Right renal cortex interstitium (tissue), 3 donors: Measurements from ENCODE around the gene CDX2. TPM values are rescaled to one million over a fixed set of nuclear protein-coding genes. Genes with fewer than 3 reads are reported as not detected.
"Not testable (repeated sequence)": the region's sequence is repeated elsewhere in the genome, so short reads cannot be mapped to it uniquely, and the experiment has no call there.

ENCODE experiments used
- DNase-seq, 3 donors: peaks; one replicate each; pipeline ENCODE4 v3.0.0-alpha.2; 2013; ENCODE audit warnings: low read depth in 3 of 3, low spot score in 2 of 3
- polyA plus RNA-seq, 3 donors: library from polyadenylated mRNA; unstranded; fragments of 120-200 nt; gene quantifications; one replicate each; pipeline ENCODE4 v1.2.1, GENCODE V29; 2013; ENCODE audit not compliant: insufficient read length in 3 of 3

CDX2 gene
- polyA plus RNA-seq, 3 donors: not detected

- DNase-seq: no peak
These were observed 3.1 kb downstream of the CDX2 start for GRCh38 chr13:27965740-27966640.

DNA sequence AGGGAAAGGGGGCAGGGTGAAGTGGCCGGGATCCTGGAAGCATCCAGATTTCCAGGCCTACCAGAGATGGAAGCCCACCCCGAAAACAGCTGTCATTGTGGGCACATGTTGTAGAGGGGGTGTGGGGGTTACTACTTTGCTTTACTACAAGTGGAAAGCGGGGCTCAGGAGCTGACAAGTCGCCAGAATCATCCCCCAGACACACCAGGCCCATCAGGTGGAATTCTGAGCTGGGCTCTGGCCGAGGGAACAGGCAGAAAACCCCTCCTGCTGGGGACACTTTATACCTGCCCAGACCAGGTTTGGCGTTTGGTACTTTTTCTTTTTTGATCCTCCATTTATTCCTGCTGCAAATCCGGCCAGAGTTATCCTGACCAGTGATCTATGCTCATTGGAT lies 3.8 kb downstream of the CDX2 start:
- DNase-seq: no peak

DNA sequence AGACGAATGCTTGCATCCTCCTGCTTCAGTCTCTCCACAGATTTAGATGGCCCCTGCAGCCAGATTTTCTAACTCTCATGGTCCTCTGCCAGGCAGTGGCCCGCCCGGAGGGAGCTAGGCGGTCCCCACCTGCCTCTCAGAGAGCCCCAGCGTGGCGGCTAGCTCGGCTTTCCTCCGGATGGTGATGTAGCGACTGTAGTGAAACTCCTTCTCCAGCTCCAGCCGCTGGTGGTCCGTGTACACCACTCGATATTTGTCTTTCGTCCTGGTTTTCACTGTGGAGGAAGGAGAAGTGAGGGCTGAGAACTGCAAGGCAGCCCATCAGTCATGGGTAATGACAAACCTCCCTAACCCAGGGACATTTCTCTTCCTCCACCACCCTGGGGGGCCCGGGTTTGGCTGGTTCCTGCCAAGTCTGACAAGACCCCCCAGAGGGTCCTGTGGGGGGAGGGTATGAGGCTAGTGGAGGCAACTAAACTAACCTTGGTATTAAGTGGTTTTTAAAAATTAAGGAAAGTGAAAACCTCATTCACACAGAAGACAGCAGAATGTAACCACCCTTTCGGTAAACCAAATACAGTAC lies 4.3 kb downstream of the CDX2 start:
- no peak for DNase-seq

GRCh38 chr13:27964206-27964605 lies 4.9 kb downstream of the CDX2 start:
- not testable (repeated sequence) for DNase-seq

GRCh38 chr13:27963491-27963890 lies 5.6 kb downstream of the CDX2 start:
- DNase-seq: no peak

GRCh38 chr13:27962982-27963381 lies 6.1 kb downstream of the CDX2 start:
- no peak for DNase-seq

DNA sequence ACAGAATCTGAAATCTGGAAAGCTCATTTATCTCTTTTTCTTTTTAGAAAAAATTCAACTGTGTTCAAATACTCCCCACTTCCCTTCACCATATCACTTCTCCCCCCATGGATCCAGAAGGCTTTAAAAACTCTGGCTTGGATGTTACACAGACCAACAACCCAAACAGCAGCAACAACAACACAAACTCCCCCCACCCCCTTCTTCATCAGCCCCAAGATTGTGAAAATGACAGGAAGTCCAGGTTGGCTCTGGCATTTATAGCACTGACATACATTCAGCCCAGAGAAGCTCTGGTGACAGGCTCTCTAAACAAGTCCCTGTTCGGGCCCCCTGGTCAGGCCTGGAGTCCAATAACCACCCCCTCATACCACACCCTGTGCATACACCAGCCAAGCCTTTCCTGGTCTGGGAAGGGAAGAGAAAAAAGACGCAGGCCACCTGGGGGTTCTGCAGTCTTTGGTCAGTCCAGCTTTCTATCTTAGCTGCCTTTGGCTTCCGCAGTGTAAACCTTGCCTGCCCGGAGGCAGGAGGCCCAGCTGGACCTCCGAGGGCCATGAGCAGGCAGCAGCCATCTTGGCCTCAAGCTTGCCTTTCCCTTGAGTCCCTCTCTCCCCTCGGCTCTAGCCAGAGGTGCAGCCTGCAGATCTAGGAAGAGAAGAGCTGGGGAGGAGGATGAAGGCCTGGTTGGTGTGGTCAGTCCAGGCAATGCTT lies 6.8 kb downstream of the CDX2 start:
- no peak for DNase-seq

GRCh38 chr13:27961227-27962085 lies 7.7 kb downstream of the CDX2 start:
- no peak for DNase-seq

- DNase-seq: no peak
These were observed 8.5 kb downstream of the CDX2 start for GRCh38 chr13:27960362-27961226.

DNA sequence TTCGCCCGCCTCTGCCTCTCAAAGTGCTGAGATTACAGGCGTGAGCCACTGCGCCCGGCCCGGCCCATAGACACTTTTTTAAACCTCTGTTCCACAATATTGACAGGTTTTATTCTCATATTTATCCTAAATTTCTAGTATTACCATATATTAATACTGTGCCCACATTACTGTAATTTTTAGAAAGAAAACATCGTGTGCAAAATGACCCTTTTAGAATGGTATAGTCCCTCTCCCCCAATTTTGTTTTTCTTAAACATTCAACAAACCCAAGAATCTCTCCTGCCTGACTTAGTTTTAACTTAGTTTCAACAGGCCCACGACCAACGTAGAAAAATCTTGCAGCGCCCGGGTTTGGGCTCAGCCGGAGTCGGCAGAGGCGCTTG lies 9.1 kb downstream of the CDX2 start:
- no peak for DNase-seq

GRCh38 chr13:27956576-27957300 lies 12.4 kb downstream of the CDX2 start:
- no peak for DNase-seq

DNA sequence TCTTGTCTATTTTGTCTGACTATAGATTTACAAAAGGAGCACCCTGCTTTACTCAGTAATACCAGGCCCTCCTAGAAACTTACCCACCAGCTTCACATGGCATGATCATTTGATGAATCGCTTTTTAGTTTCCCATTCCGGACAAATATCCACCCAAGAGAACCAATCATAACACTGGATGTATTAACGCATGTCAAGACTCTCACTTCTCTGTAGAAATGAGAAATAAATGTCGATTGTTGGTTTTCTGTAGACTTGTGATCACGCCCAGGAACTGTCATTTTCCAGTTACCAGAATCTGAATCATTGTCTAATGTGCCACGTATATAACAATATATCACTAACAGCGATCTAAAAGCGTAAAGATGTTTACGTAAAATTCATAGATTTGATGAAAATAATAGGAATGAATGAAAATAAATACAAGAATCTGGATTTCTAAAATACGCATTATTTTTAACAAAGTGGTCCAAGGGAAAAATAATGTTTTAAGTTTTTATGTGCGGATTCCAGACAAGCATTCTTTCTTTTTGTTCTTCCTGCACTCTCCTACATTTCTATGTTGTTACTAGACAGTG lies 14.0 kb downstream of the CDX2 start:
- DNase-seq: no peak

- no peak for DNase-seq
These were observed 14.7 kb downstream of the CDX2 start for GRCh38 chr13:27954406-27954851.

DNA sequence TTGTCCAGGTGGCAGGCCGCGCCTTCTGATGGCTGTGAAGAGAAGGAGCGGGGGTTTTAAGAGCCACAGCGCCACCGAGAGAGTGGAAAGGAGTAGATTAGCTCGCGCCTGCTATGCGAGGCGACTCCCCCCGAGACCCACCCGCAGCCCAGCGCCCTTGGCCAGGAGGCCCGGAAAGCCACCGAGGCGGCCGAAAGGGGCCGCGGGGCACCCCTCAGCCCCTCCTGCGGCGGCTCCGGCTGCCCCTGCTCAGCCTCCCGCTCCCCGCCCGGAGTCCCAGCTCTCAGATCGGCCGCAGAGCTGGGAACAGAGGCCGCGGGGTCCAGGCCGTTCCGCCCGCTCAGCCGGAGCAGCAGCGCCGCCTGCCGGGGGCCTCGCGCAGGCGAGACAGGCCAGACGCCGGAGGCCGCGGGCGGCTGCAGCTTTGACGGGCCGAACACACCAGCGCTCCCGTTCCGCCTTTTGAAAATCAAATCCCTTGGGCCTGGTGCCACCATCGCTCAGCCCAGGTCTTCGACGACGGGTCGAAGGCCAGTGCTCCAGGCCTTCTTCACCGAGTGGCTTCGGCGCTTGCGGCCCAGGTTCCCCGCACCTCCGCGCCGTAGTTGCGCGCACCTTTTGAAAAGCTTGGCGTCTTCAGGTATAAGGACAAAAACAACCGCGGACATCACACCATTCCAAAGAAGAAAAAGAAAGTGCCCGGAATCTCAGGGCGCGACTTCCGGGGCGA lies 15.3 kb downstream of the CDX2 start:
- DNase-seq: peak in 2 of 3 donors; percentile 64 to 72

DNA sequence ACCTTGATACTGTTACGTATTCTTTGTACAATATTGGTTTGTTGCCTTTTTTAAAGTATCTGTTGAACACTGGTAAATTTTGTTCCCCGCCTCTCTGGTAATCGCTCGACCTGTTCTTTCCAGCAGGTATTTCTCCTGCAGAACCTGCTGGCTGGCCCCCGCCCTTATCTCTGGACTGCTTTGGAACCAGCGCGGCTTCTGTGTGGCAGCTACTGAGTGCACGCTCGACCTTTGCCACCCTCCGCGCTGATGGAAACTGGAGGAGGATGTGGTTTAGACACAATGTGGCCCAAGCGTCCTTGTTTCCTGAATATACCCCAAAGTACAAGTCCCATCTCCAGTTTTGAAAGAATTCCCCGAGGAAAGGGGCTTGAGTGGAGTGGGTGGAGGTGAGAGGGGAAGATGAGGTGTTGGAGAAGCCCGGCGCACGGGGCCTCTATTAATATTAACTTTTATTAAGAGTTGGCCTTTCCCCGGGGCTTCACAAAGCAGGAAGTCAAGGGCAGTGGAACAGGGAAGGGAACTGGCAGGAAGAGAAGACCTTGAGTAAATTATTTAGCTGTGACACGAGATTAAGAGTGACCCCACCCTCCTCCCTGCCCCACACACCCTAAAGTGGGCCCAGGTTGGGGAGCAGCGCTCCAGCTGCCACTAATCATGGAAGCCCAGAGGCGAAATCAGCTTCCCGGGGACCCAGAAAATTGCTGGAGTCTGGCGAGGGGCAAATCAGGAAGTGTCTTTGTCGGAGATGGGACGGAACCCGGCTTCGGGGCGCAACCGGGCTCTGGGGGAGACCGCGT lies 16.0 kb downstream of the CDX2 start:
- no peak for DNase-seq

GRCh38 chr13:27942972-27943371 lies 26.1 kb downstream of the CDX2 start:
- no peak for DNase-seq
